Skeletal muscle cell (primary cell): Measurements from ENCODE around the gene CYSTM1.

Source experiments
- DNase-seq: peaks from one replicate; pipeline ENCODE4 v3.0.0-alpha.2; 2010; ENCODE audit warnings: low read depth
- H3K4me3 ChIP-seq: 2 replicates; pipeline ENCODE4 v1.5.1; 2011; ENCODE audit warnings: low read depth, mild to moderate bottlenecking, control low read depth, low read length, moderate library complexity

CYSTM1 gene

GRCh38 chr5:140265845-140266244, 90.9 kb downstream of the CYSTM1 start:
- H3K4me3 ChIP-seq, result no peak overlapping the region
- no peak for DNase-seq

- no peak overlapping the region for H3K4me3 ChIP-seq
- DNase-seq, result no peak
Measured at GRCh38 chr5:140266471-140267200, 91.6 kb downstream of the CYSTM1 start.

- H3K4me3 ChIP-seq, result no peak overlapping the region
- no peak for DNase-seq
Measured at GRCh38 chr5:140267201-140267540, 92.2 kb downstream of the CYSTM1 start.

- no peak overlapping the region for H3K4me3 ChIP-seq
- DNase-seq, result no peak
Measured at GRCh38 chr5:140267559-140268018, 92.6 kb downstream of the CYSTM1 start.

- no peak overlapping the region for H3K4me3 ChIP-seq
- no peak for DNase-seq
Measured at GRCh38 chr5:140270008-140270407, 95.0 kb downstream of the CYSTM1 start.

- H3K4me3 ChIP-seq, result no peak overlapping the region
- no peak for DNase-seq
Measured at GRCh38 chr5:140273401-140273877, 98.5 kb downstream of the CYSTM1 start.

GRCh38 chr5:140275837-140276236, 100.8 kb downstream of the CYSTM1 start:
- no peak overlapping the region for H3K4me3 ChIP-seq
- DNase-seq, result no peak

GRCh38 chr5:140282266-140282665, 107.3 kb downstream of the CYSTM1 start:
- DNase-seq, result no peak
- H3K4me3 ChIP-seq, result no peak overlapping the region

GRCh38 chr5:140284013-140284412, 109.0 kb downstream of the CYSTM1 start:
- no peak overlapping the region for H3K4me3 ChIP-seq
- DNase-seq, result no peak

GRCh38 chr5:140286424-140286823, 111.4 kb downstream of the CYSTM1 start:
- H3K4me3 ChIP-seq, result no peak overlapping the region
- no peak for DNase-seq

- H3K4me3 ChIP-seq, result no peak overlapping the region
- DNase-seq, result no peak
Measured at GRCh38 chr5:140287801-140288521, 113.0 kb downstream of the CYSTM1 start.

- DNase-seq, result no peak
Measured at GRCh38 chr5:140292212-140293036, 117.4 kb downstream of the CYSTM1 start.

More at GRCh38 chr5:140292212-140293036, 117.4 kb downstream of the CYSTM1 start:
- H3K4me3 ChIP-seq, result no peak overlapping the region
